Measurements from ENCODE around the gene SPTBN1.

Gene SPTBN1

DNA sequence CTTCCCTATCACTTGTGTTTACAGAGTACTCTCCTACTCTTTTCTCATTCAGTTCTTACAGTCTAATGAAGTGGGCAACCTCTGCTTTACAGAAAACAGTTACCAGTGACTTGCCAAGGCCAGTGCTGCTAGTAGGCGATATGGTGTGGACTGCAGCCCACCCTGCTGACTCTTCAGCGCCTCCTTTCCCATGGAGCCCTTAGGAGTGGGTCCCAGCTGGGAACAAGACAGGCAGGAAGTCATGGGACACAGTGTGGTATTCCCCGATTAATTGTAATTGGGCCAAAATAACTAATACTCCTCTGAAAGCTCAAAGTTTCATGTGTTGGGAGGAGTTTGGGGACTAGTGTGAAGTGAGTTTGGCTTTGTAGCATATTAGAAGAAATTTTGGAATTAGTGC lies 147.2 kb downstream of the SPTBN1 start:
- in situ Hi-C loops (cut with HindIII; ENCODE audit: low sequenced_read_pairs): no loop called here
- DNase-seq (ENCODE audit: low read depth, low spot score): no peak
- no peak overlapping the region for H3K4me3 ChIP-seq (ENCODE audit: low read depth, low read length)
- TF ChIP-seq, protein P1, sequence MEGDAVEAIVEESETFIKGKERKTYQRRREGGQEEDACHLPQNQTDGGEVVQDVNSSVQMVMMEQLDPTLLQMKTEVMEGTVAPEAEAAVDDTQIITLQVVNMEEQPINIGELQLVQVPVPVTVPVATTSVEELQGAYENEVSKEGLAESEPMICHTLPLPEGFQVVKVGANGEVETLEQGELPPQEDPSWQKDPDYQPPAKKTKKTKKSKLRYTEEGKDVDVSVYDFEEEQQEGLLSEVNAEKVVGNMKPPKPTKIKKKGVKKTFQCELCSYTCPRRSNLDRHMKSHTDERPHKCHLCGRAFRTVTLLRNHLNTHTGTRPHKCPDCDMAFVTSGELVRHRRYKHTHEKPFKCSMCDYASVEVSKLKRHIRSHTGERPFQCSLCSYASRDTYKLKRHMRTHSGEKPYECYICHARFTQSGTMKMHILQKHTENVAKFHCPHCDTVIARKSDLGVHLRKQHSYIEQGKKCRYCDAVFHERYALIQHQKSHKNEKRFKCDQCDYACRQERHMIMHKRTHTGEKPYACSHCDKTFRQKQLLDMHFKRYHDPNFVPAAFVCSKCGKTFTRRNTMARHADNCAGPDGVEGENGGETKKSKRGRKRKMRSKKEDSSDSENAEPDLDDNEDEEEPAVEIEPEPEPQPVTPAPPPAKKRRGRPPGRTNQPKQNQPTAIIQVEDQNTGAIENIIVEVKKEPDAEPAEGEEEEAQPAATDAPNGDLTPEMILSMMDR (IDR thresholded peaks at IDR 0.05; ENCODE audit: low read depth, low read length): peak; percentile 4

GRCh38 chr2:54603796-54604195 lies 147.7 kb downstream of the SPTBN1 start:
- TF ChIP-seq, protein P1 (IDR thresholded peaks at IDR 0.05; ENCODE audit: low read depth, low read length): no peak
- in situ Hi-C loops (cut with HindIII; ENCODE audit: low sequenced_read_pairs): no loop called here
- no peak for DNase-seq (ENCODE audit: low read depth, low spot score)
- no peak overlapping the region for H3K4me3 ChIP-seq (ENCODE audit: low read depth, low read length)

DNA sequence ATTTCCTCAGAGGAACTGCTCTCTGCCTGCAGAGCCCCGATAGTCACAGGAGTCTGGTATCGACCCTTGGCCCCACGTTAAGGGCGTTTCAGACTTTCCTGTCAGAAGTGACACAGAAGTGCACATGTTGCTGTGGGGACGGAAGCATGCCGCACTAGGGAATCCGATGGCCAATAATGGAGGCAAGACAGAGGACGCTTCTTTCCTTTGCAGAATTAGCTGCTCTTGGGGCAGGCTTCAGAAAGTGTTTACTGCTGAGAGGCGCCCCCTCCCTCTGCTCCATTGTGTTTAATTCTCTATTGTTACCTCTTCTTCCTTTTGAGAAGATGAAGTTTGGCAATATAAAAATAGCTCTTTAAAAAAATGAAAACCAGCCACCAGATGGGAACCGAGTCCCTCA lies 148.7 kb downstream of the SPTBN1 start:
- no peak overlapping the region for H3K4me3 ChIP-seq (ENCODE audit: low read depth, low read length)

GRCh38 chr2:54605836-54606235 lies 149.7 kb downstream of the SPTBN1 start:
- H3K4me3 ChIP-seq (ENCODE audit: low read depth, low read length): no peak overlapping the region
- TF ChIP-seq, protein P1 (IDR thresholded peaks at IDR 0.05; ENCODE audit: low read depth, low read length): no peak
- peak; percentile 72 for DNase-seq (ENCODE audit: low read depth, low spot score)
- in situ Hi-C loops (cut with HindIII; ENCODE audit: low sequenced_read_pairs): no loop called here

More for the DNA sequence above, 148.7 kb downstream of the SPTBN1 start:
- TF ChIP-seq, protein P1 (IDR thresholded peaks at IDR 0.05; ENCODE audit: low read depth, low read length): no peak
- DNase-seq (ENCODE audit: low read depth, low spot score): no peak
- in situ Hi-C loops (cut with HindIII; ENCODE audit: low sequenced_read_pairs): no loop called here

GRCh38 chr2:54606393-54606958 lies 150.3 kb downstream of the SPTBN1 start:
- in situ Hi-C loops (cut with HindIII; ENCODE audit: low sequenced_read_pairs): no loop called here
- TF ChIP-seq, protein P1 (IDR thresholded peaks at IDR 0.05; ENCODE audit: low read depth, low read length): no peak
- DNase-seq (ENCODE audit: low read depth, low spot score): no peak
- H3K4me3 ChIP-seq (ENCODE audit: low read depth, low read length): no peak overlapping the region

DNA sequence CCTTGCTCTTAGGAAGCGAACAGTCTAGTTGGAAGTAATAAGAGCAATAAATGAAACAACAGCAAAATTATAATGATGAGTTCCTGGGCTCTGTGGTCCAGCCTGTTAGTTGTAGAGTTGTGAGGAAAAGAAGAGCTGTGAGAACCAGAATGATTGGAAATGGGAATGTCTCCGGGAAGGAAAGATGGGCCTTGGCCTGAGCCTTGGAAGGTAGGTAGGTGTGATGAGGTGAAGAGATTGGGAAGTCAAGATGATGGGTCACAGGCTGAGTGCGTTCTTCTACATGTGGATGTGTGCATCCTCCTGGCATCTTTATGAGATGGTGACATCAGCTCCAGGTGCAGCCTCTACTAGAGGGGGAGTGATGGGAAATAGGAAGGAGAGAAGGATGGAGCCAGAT lies 152.1 kb downstream of the SPTBN1 start:
- DNase-seq (ENCODE audit: low read depth, low spot score): no peak
- in situ Hi-C loops (cut with HindIII; ENCODE audit: low sequenced_read_pairs): no loop called here
- TF ChIP-seq, protein P1 (IDR thresholded peaks at IDR 0.05; ENCODE audit: low read depth, low read length): no peak
- no peak overlapping the region for H3K4me3 ChIP-seq (ENCODE audit: low read depth, low read length)

Measured in astrocyte of the spinal cord (primary cell).